Right lobe of liver (tissue), 6 donors: ENCODE data around the gene LGI2. TPM values are rescaled to one million over a fixed set of nuclear protein-coding genes. Genes with fewer than 3 reads are reported as not detected.

Experiments used
- ATAC-seq, 4 donors: fragments of 200-7000 bp; cut with Tn5 transposase; one replicate each; pipeline ENCODE4 v1.9.1; 2020; ENCODE audit warnings: mild to moderate bottlenecking in 4 of 4, moderate library complexity in 4 of 4
- DNase-seq, 3 donors: peaks; one replicate each; pipeline ENCODE4 v3.0.0-alpha.2; 2020
- H3K27ac ChIP-seq, 3 donors: fragments of 200-600 bp; one replicate each; pipeline ENCODE4 v1.8.0; 2022
- H3K27me3 ChIP-seq, 2 donors: fragments of 200-600 bp; one replicate each; pipeline ENCODE4 v1.8.0; 2022
- H3K36me3 ChIP-seq, 4 donors: fragments of 200-600 bp; sonication (generic) in 1 of 4; one replicate each; pipeline versions ENCODE4 v1.5.1 to v1.8.0; 2017 to 2022; ENCODE audit warnings: control low read depth in 1 of 4
- H3K4me1 ChIP-seq, 4 donors: fragments of 200-600 bp; sonication (generic) in 1 of 4; one replicate each; pipeline versions ENCODE4 v1.5.1 to v1.8.0; 2017 to 2022; ENCODE audit warnings: control low read depth in 1 of 4
- H3K4me3 ChIP-seq, 3 donors: fragments of 200-600 bp; one replicate each; pipeline ENCODE4 v1.8.0; 2022
- H3K9me3 ChIP-seq, 4 donors: fragments of 200-600 bp; sonication (generic) in 1 of 4; one replicate each; pipeline versions ENCODE4 v1.5.1 to v1.8.0; 2017 to 2022; ENCODE audit warnings: control low read depth in 1 of 4
- POLR2A ChIP-seq: fragments of 450-650 bp; IDR thresholded peaks from one replicate; pipeline ENCODE4 v1.6.1; 2017; ENCODE audit warnings: antibody characterized with exemption, mild to moderate bottlenecking
- WGBS: methylation state at CpG from one replicate; pipeline ENCODE4 v1.1.6; 2018; ENCODE audit warnings: low coverage, low lambda C conversion rate; ENCODE audit not compliant: insufficient coverage; ENCODE audit errors: missing lambda C conversion rate; 5-methylcytosine and 5-hydroxymethylcytosine counted together
- intact Hi-C, 2 donors: fragments of 100-400 bp; cut with DNase I; formaldehyde crosslinking; loops; one replicate each; pipeline versions ENCODE4 v1.11.2 to v1.14.1; 2022
- total RNA-seq, 6 experiments: library from RNA; depleted of rRNA in 2 of 6; stranded (reverse); fragments of >200 nt in 2 of 6; fragmentation: NEBNext Ultra II Directional in 3 of 6; extraction: Animal tissue kit (Norgen Biotek cat#: 25700) in 3 of 6; gene quantifications; one replicate each; pipeline versions ENCODE4 v1.1.0 to v1.2.4, GENCODE V29; 2016 to 2023
- TF ChIP-seq, protein P1 (sequence below), 4 donors: fragments of 200-600 bp in 3 of 4; fragments of 450-650 bp in 1 of 4; IDR thresholded peaks; one replicate each; pipeline versions ENCODE4 v1.5.1 to v1.8.0; 2016 to 2022; ENCODE audit warnings: antibody characterized with exemption in 4 of 4, mild to moderate bottlenecking in 2 of 4
- donor health status: DM: no; HTN: yes; CAD: no.
- donor health status: DM: no; HTN: no; CAD: no.
- donor health status: DM: no; HTN: no; CAD: no.
- donor health status: DM: no; HTN: yes; CAD: no.
- donor health status: DM: no; HTN: yes; CAD: no.

The LGI2 gene
- total RNA-seq, 6 experiments from 2014 or later, result 0.05 to 0.38 (median 0.22) TPM; not detected in 2

DNA sequence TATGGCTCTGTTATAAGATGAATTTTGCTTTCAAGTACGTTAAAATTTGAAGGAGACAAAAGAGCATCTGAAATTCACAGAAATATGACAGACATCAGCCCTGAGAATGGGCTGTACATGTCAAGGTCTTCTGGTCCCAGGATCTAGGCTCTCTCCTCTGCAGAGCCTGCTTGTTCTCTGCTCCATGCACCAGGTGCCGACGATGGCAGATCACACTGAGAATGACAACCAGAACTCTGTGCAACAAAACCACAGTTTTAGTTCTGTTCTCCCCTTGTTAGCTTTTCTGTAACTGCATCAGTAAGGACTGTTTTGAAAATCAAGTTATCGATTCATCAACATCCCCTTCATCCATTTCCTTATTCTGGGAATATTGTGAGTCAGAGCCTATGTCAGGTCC lies 30.9 kb upstream of the LGI2 start:
- H3K27me3 ChIP-seq, result no peaks in the 10 kb centered on the region
- no peak overlapping the region for H3K27ac ChIP-seq
- ATAC-seq (no peak), DNase-seq (no peak)
- intact Hi-C loops, result no loop called here
- no peaks in the 10 kb centered on the region for H3K36me3 ChIP-seq
- H3K4me3 ChIP-seq, result no peak overlapping the region
- WGBS, result 80% methylated on average over 4 of the region's 4 CpGs
- H3K9me3 ChIP-seq, result no peaks in the 10 kb centered on the region
- no peak for TF ChIP-seq POLR2A
- TF ChIP-seq, protein P1, sequence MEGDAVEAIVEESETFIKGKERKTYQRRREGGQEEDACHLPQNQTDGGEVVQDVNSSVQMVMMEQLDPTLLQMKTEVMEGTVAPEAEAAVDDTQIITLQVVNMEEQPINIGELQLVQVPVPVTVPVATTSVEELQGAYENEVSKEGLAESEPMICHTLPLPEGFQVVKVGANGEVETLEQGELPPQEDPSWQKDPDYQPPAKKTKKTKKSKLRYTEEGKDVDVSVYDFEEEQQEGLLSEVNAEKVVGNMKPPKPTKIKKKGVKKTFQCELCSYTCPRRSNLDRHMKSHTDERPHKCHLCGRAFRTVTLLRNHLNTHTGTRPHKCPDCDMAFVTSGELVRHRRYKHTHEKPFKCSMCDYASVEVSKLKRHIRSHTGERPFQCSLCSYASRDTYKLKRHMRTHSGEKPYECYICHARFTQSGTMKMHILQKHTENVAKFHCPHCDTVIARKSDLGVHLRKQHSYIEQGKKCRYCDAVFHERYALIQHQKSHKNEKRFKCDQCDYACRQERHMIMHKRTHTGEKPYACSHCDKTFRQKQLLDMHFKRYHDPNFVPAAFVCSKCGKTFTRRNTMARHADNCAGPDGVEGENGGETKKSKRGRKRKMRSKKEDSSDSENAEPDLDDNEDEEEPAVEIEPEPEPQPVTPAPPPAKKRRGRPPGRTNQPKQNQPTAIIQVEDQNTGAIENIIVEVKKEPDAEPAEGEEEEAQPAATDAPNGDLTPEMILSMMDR (IDR thresholded peaks at IDR 0.05), result no peak
- no peaks in the 10 kb centered on the region for H3K4me1 ChIP-seq

DNA sequence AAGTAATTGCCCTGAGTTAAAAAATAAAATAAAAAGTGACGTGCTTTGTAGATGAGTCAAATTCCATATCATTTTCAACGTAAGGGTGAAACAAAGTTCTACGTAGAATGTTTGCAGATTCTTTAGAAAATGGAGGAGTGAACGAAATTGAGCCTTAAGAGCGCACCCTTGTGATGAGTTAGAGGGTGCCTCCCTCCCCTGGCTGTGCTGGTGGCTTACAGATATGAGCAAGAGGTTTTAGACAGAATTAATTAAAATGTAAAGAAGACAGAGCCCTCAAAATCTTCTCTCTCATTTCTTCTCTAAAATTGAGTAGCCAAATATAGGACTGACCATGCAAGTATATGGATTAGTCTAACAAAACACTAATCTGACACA lies 30.2 kb upstream of the LGI2 start:
- H3K9me3 ChIP-seq, result no peaks in the 10 kb centered on the region
- no peak for DNase-seq
- H3K4me1 ChIP-seq, result no peaks in the 10 kb centered on the region
- no peaks in the 10 kb centered on the region for H3K27me3 ChIP-seq
- intact Hi-C loops, result no loop called here
- no peak for ATAC-seq
- H3K4me3 ChIP-seq, result no peak overlapping the region
- H3K36me3 ChIP-seq, result no peaks in the 10 kb centered on the region
- TF ChIP-seq, protein P1 (IDR thresholded peaks at IDR 0.05), result no peak
- TF ChIP-seq POLR2A, result no peak
- no peak overlapping the region for H3K27ac ChIP-seq
- 65% methylated on average over 5 of the region's 5 CpGs for WGBS

DNA sequence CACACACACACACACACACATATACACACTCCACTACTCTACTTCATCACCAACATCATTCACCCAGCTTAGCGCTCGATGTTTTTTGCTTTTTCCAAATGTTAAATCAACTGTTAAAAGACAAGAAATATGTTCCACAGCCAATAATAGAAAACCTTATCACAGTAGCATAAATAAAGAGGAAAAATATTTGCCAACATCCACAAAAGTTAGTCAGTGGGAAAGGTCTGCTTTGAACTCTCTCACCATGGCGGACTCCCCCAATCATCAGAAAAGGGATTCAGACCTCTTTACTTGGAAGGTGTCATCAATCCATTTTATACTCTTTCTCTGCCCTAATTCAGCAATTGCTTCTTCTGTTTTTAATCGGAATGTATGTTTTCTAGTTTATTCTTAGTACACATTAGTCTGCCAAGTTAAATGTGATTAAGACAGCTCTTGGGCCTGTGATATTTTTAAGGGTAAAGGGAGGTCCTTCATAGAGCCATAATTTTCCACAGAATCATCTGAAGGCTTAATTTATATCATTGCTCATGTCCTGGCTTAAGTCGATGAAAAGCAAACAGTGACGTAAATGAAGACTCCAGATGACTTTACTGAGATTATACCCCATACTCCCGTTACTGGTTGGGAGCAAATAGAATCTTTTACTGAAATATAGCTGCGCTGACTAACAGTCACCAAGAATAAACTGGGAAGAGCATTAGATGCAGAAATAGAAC lies 29.7 kb upstream of the LGI2 start:
- WGBS, result 69% methylated on average over 8 of the region's 8 CpGs

DNA sequence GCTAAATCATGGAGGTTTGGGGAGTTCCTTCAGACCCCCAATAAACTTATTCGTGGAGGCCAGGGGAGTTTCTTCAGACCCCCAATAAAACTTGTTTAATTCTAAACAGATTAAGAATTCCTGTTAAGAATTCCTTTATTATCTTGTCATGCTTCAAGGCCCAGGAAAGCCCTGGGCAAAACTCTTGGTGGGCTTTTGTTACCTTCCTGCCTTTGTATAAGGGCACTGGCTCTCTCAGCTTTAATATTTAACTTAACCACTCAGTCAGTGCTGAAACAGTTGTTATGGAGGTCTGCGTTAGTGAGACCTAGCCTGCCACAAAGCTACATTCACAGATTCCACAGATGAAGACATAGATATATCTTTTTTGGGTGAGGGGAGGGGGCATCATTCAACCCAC lies 29.0 kb upstream of the LGI2 start:
- no peak overlapping the region for H3K27ac ChIP-seq
- no peaks in the 10 kb centered on the region for H3K9me3 ChIP-seq
- H3K4me3 ChIP-seq, result no peak overlapping the region
- ATAC-seq (no peak), DNase-seq (no peak)
- no peaks in the 10 kb centered on the region for H3K36me3 ChIP-seq
- TF ChIP-seq, protein P1 (IDR thresholded peaks at IDR 0.05), result no peak
- 47% methylated on average over 2 of the region's 2 CpGs for WGBS
- H3K27me3 ChIP-seq, result no peaks in the 10 kb centered on the region
- intact Hi-C loops, result no loop called here
- H3K4me1 ChIP-seq, result no peaks in the 10 kb centered on the region

More for the DNA sequence above, 29.7 kb upstream of the LGI2 start:
- no peaks in the 10 kb centered on the region for H3K9me3 ChIP-seq
- no peaks in the 10 kb centered on the region for H3K27me3 ChIP-seq
- no peaks in the 10 kb centered on the region for H3K36me3 ChIP-seq
- TF ChIP-seq, protein P1 (IDR thresholded peaks at IDR 0.05), result no peak
- no peak for TF ChIP-seq POLR2A
- intact Hi-C loops, result no loop called here
- no peak for DNase-seq
- no peaks in the 10 kb centered on the region for H3K4me1 ChIP-seq
- H3K4me3 ChIP-seq, result no peak overlapping the region
- no peak overlapping the region for H3K27ac ChIP-seq
- peak in 2 of 4 donors; percentile 14 to 40 for ATAC-seq
